ENCODE data around the gene ARFGEF2.

DNA sequence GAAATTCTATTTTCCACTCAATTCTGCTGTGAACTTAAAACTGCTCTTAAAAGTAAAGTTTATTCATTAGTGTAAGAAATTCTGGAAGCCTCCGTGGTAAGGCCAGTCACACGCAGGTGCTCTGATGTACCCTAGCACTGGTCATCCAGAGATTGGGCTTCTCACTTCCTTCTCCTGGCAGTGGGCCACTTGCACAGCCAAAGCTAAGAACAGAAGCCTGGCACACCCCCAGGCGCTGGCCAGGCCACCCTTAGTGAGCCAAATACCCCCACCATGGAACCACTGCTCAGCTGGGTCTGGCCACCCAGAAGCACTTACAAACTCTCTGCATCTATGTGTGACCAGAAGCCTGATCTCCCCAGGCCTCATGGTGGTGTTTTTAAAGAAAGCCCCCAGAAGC is 35.3 kb upstream of the ARFGEF2 start:
- TF ChIP-seq SP1 (IDR thresholded peaks at IDR 0.05) (no peak), FOXA1 (IDR thresholded peaks at IDR 0.05) (no peak), NFRKB (IDR thresholded peaks at IDR 0.05) (no peak), ZNF384 (IDR thresholded peaks at IDR 0.05) (no peak), BHLHE40 (IDR thresholded peaks at IDR 0.05; ENCODE audit: borderline replicate concordance) (no peak), ELF4 (IDR thresholded peaks at IDR 0.05) (no peak)

Data from HEK293T (cell line).